A673 (cell line): ENCODE results near the gene DGKQ. TPM values are rescaled to one million over a fixed set of nuclear protein-coding genes. Genes with fewer than 3 reads are reported as not detected.
A peak's percentile ranks its signal among the peaks of the same experiment; 100 is the strongest.

Experiments
- BruUV-seq: library from RNA; stranded (reverse); fragments of 400-500 nt; replicated peaks from 2 replicates; lab custom pipeline; 2021; lab: Mats Ljungman, UMichigan
- CTCF ChIA-PET: fragments of 300-600 bp; sonication (Branson Sonifier 250); formaldehyde crosslinking; loops from one replicate; lab custom pipeline; 2022; ENCODE audit warnings: antibody characterized with exemption; lab: Charles Lee
- POLR2A ChIA-PET: fragments of 300-600 bp; sonication (Branson Sonifier 250); formaldehyde crosslinking; loops from one replicate; lab custom pipeline; 2022; ENCODE audit warnings: antibody characterized with exemption; ENCODE audit not compliant: low non-redundant PET; lab: Charles Lee
- DNase-seq: peaks from one replicate; pipeline ENCODE4 v3.0.0-alpha.2; 2015; ENCODE audit warnings: low spot score
- H3K27ac ChIP-seq: fragments of 200-600 bp; sonication (generic); 2 replicates; pipeline ENCODE4 v1.5.1; 2016; ENCODE audit warnings: mixed run types, low read depth, mild to moderate bottlenecking, mixed read lengths, antibody characterized with exemption, low read length; ENCODE audit not compliant: poor library complexity, severe bottlenecking
- H3K27me3 ChIP-seq: fragments of 200-600 bp; sonication (generic); replicated peaks from 2 replicates; pipeline ENCODE4 v1.6.1; 2017; ENCODE audit warnings: mixed run types, low read depth, mild to moderate bottlenecking, mixed read lengths, antibody characterized with exemption, low read length; ENCODE audit not compliant: insufficient read depth, poor library complexity
- H3K36me3 ChIP-seq: fragments of 200-600 bp; sonication (generic); 2 replicates; pipeline ENCODE4 v1.6.1; 2016; ENCODE audit warnings: mixed run types, mild to moderate bottlenecking, mixed read lengths, antibody characterized with exemption, low read length; ENCODE audit not compliant: insufficient read depth, poor library complexity, severe bottlenecking
- H3K4me1 ChIP-seq: fragments of 200-600 bp; sonication (generic); 2 replicates; pipeline ENCODE4 v1.6.1; 2017; ENCODE audit warnings: mixed run types, mild to moderate bottlenecking, mixed read lengths, antibody characterized with exemption, low read length; ENCODE audit not compliant: insufficient read depth, poor library complexity, severe bottlenecking
- H3K4me3 ChIP-seq: fragments of 200-600 bp; sonication (generic); 2 replicates; pipeline ENCODE4 v1.5.1; 2016; ENCODE audit warnings: low read depth, mixed run types, mild to moderate bottlenecking, mixed read lengths, low read length; ENCODE audit not compliant: poor library complexity, severe bottlenecking
- H3K9me3 ChIP-seq: fragments of 200-600 bp; sonication (generic); 2 replicates; pipeline ENCODE4 v1.6.1; 2016; ENCODE audit warnings: mixed run types, low read depth, mild to moderate bottlenecking, mixed read lengths, antibody characterized with exemption, low read length; ENCODE audit not compliant: poor library complexity, severe bottlenecking
- CTCF ChIP-seq: fragments of 300-800, 200-600 bp; sonication (generic); conservative IDR thresholded peaks from 2 replicates; pipeline ENCODE4 v1.5.1; 2017; ENCODE audit warnings: low read depth, mild to moderate bottlenecking, antibody characterized with exemption, low read length, moderate library complexity, mixed read lengths
- EZH2 ChIP-seq: fragments of 200-600 bp; sonication (generic); IDR thresholded peaks from 2 replicates; pipeline ENCODE4 v1.6.1; 2017; ENCODE audit warnings: borderline replicate concordance, low read depth, mild to moderate bottlenecking, mixed read lengths, antibody characterized with exemption, low read length; ENCODE audit not compliant: poor library complexity, severe bottlenecking
- intact Hi-C: fragments of 100-400 bp; cut with micrococcal nuclease; formaldehyde crosslinking; loops from one replicate; pipeline ENCODE4 v1.10.0; 2022; ENCODE audit not compliant: unreplicated experiment
- total RNA-seq: library from RNA; stranded (reverse); gene quantifications from 2 replicates; pipeline ENCODE4 v1.2.3, GENCODE V29; 2021

Gene DGKQ
- total RNA-seq, 1 experiment from 2014 or later = 8.8 TPM

- Histone ChIP-seq H3K4me1 (peaks cover 13% of the 10 kb centered on the region), H3K27me3 (peaks cover 49% of the 10 kb centered on the region), H3K4me3 (peak overlapping the region; percentile 47), H3K27ac (no peak overlapping the region), H3K9me3 (no peaks in the 10 kb centered on the region), H3K36me3 (no peaks in the 10 kb centered on the region)
- BruUV-seq = no TSS peak
- ChIA-PET POLR2A (no interaction called here), CTCF (interaction anchor here (0.6 kb wide), 1 partner anchor 1666 kb away, joined by 3 read pairs; no protein-coding TSS in a partner anchor)
- intact Hi-C loops = no loop called here
- TF ChIP-seq CTCF (no peak), EZH2 (no peak)
- DNase-seq = no peak
Measured at GRCh38 chr4:1008840-1009541, 35.6 kb upstream of the DGKQ start.

- H3K4me3 ChIP-seq = no peak overlapping the region
- no peaks in the 10 kb centered on the region for H3K36me3 ChIP-seq
- no peaks in the 10 kb centered on the region for H3K9me3 ChIP-seq
- TF ChIP-seq EZH2 (no peak), CTCF (no peak)
- intact Hi-C loops = no loop called here
- peaks cover 13% of the 10 kb centered on the region for H3K4me1 ChIP-seq
- CTCF ChIA-PET = no interaction called here
- no peak overlapping the region for H3K27ac ChIP-seq
- peaks cover 70% of the 10 kb centered on the region for H3K27me3 ChIP-seq
- POLR2A ChIA-PET = no interaction called here
- BruUV-seq = no TSS peak
- DNase-seq = no peak
Measured at GRCh38 chr4:1006856-1007255, 33.5 kb upstream of the DGKQ start.

- Histone ChIP-seq H3K4me3 (no peak overlapping the region), H3K4me1 (peaks cover 4% of the 10 kb centered on the region), H3K27ac (no peak overlapping the region), H3K27me3 (peaks cover 90% of the 10 kb centered on the region), H3K9me3 (no peaks in the 10 kb centered on the region), H3K36me3 (no peaks in the 10 kb centered on the region)
- no TSS peak for BruUV-seq
- ChIA-PET CTCF (no interaction called here), POLR2A (no interaction called here)
- DNase-seq = no peak
- TF ChIP-seq EZH2 (no peak), CTCF (no peak)
- intact Hi-C loops = no loop called here
Measured at GRCh38 chr4:1004557-1005485, 31.5 kb upstream of the DGKQ start.
